Inferior parietal cortex (tissue), 1 donor: ENCODE measurements around the gene NUBP2.

Experiments used
- DNase-seq: peaks from one replicate; pipeline ENCODE4 v3.0.0-alpha.2; 2016; ENCODE audit errors: extremely low spot score

The NUBP2 gene

GRCh38 chr16:1828645-1829410 is 46.1 kb downstream of the NUBP2 start:
- no peak for DNase-seq

GRCh38 chr16:1830213-1830612 is 47.5 kb downstream of the NUBP2 start:
- DNase-seq, result no peak

GRCh38 chr16:1831186-1832075 is 48.7 kb downstream of the NUBP2 start:
- DNase-seq, result no peak

GRCh38 chr16:1832838-1833454 is 50.2 kb downstream of the NUBP2 start:
- DNase-seq, result peak; percentile 22

- DNase-seq, result no peak
These were observed 51.3 kb downstream of the NUBP2 start for GRCh38 chr16:1834096-1834495.
